Prostate gland (tissue), 2 donors: ENCODE data around the gene RPS25. TPM values are rescaled to one million over a fixed set of nuclear protein-coding genes. Genes with fewer than 3 reads are reported as not detected.
"Not testable (repeated sequence)": the region's sequence is repeated elsewhere in the genome, so short reads cannot be mapped to it uniquely, and the experiment has no call there.

Experiments
- DNase-seq: peaks from one replicate; pipeline ENCODE4 v3.0.0-alpha.2; 2019; ENCODE audit warnings: low spot score
- H3K27ac ChIP-seq, 2 donors: fragments of 200-600 bp; sonication (generic); 2 replicates each; pipeline ENCODE4 v1.5.1; 2017 to 2019
- H3K27me3 ChIP-seq: fragments of 200-600 bp; sonication (generic); replicated peaks from 2 replicates; pipeline ENCODE4 v1.5.1; 2019; ENCODE audit not compliant: insufficient read depth
- H3K36me3 ChIP-seq, 2 donors: fragments of 200-600 bp; sonication (generic); 1 replicate in 1 of 2; 2 replicates in 1 of 2; pipeline versions ENCODE4 v1.5.1 to v1.8.1; 2017 to 2019
- H3K4me1 ChIP-seq: fragments of 200-600 bp; sonication (generic); replicated peaks from 2 replicates; pipeline ENCODE4 v1.5.1; 2019
- H3K4me3 ChIP-seq, 2 donors: fragments of 200-600 bp; sonication (generic); 2 replicates each; pipeline ENCODE4 v1.5.1; 2017 to 2019
- H3K9me3 ChIP-seq: fragments of 200-600 bp; sonication (generic); 2 replicates; pipeline ENCODE4 v1.5.1; 2017
- POLR2A ChIP-seq: fragments of 450-650 bp; IDR thresholded peaks from one replicate; pipeline ENCODE4 v1.6.1; 2016; ENCODE audit warnings: antibody characterized with exemption, mild to moderate bottlenecking
- POLR2AphosphoS5 ChIP-seq: sonication (generic); formaldehyde crosslinking; IDR thresholded peaks from one replicate; pipeline ENCODE4 v1.6.1; 2017; ENCODE audit warnings: antibody characterized with exemption
- WGBS: methylation state at CpG from one replicate; pipeline ENCODE4 v1.1.5; 2018; 5-methylcytosine and 5-hydroxymethylcytosine counted together
- intact Hi-C: fragments of 100-400 bp; cut with DNase I; formaldehyde crosslinking; loops from one replicate; pipeline ENCODE4 v1.14.2; 2022
- total RNA-seq, 2 donors: library from RNA; depleted of rRNA; stranded (reverse); fragments of >200 nt; gene quantifications; one replicate each; pipeline ENCODE4 v1.1.0, GENCODE V29; 2016
- TF ChIP-seq, protein P1 (sequence below), 4 experiments: fragments of 200-600 bp in 2 of 4; fragments of 450-650 bp in 2 of 4; sonication (generic) in 2 of 4; IDR thresholded peaks; 1 replicate in 3 of 4; 2 replicates in 1 of 4; pipeline ENCODE4 v1.5.1; 2016 to 2019; ENCODE audit warnings: antibody characterized with exemption in 4 of 4, mild to moderate bottlenecking in 2 of 4, moderate library complexity in 2 of 4

RPS25 gene
- total RNA-seq, 2 donors from 2014 or later = 949 to 1,730 TPM

DNA sequence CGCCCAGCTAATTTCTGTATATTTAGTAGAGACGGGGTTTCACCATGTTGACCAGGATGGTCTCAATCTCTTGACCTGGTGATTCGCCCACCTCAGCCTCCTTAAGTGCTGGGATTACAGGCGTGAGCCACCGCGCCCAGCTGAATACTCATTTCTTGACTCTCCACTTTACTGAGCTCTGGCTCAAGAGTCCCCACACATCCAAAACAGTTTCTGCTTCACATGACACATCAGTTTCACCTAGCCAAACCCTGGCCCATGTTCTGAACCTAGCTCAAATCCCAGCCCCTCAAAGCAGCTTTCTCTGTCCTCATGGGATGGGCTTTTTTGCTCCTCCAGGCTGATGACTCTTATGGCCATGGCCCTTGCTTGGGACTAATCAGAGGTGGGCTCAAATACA, 29.1 kb upstream of the RPS25 start:
- Histone ChIP-seq H3K36me3 (peaks cover 12 to 24% of the 10 kb centered on the region in 2 donors), H3K4me3 (no peak overlapping the region), H3K4me1 (no peaks in the 10 kb centered on the region), H3K27me3 (no peaks in the 10 kb centered on the region), H3K27ac (no peak overlapping the region), H3K9me3 (no peaks in the 10 kb centered on the region)
- WGBS = 94% methylated on average over 6 of the region's 6 CpGs
- DNase-seq = no peak
- no peak for TF ChIP-seq POLR2A
- TF ChIP-seq, protein P1, sequence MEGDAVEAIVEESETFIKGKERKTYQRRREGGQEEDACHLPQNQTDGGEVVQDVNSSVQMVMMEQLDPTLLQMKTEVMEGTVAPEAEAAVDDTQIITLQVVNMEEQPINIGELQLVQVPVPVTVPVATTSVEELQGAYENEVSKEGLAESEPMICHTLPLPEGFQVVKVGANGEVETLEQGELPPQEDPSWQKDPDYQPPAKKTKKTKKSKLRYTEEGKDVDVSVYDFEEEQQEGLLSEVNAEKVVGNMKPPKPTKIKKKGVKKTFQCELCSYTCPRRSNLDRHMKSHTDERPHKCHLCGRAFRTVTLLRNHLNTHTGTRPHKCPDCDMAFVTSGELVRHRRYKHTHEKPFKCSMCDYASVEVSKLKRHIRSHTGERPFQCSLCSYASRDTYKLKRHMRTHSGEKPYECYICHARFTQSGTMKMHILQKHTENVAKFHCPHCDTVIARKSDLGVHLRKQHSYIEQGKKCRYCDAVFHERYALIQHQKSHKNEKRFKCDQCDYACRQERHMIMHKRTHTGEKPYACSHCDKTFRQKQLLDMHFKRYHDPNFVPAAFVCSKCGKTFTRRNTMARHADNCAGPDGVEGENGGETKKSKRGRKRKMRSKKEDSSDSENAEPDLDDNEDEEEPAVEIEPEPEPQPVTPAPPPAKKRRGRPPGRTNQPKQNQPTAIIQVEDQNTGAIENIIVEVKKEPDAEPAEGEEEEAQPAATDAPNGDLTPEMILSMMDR (IDR thresholded peaks at IDR 0.05) = no peak
- TF ChIP-seq POLR2AphosphoS5 = no peak
- intact Hi-C loops = no loop called here

DNA sequence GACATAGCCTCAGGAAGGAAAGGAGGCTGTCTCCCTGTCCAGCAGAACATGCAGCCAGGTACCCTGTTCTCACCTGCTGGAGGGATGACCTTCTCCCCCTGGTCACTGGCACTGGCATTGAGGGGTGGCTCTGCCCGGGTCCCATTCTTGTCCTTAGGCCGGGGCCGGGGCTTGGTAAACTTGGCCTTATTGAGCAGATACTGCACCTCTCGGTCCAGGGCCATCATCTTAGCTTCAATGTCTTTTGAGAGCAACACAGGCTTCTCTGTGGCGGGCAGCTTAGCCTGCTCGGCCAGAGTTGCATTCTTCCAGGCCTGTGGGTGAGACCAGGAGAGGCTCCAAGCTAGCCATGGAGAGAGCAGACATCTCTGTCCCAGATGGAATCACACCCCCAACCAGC, 28.3 kb upstream of the RPS25 start:
- no peaks in the 10 kb centered on the region for H3K4me1 ChIP-seq
- no peak overlapping the region for H3K27ac ChIP-seq
- intact Hi-C loops = no loop called here
- TF ChIP-seq POLR2A = no peak
- no peak for DNase-seq
- no peaks in the 10 kb centered on the region for H3K9me3 ChIP-seq
- no peaks in the 10 kb centered on the region for H3K27me3 ChIP-seq
- H3K4me3 ChIP-seq = no peak overlapping the region
- 100% methylated on average over 6 of the region's 6 CpGs for WGBS
- peaks cover 8 to 18% of the 10 kb centered on the region in 2 donors for H3K36me3 ChIP-seq

DNA sequence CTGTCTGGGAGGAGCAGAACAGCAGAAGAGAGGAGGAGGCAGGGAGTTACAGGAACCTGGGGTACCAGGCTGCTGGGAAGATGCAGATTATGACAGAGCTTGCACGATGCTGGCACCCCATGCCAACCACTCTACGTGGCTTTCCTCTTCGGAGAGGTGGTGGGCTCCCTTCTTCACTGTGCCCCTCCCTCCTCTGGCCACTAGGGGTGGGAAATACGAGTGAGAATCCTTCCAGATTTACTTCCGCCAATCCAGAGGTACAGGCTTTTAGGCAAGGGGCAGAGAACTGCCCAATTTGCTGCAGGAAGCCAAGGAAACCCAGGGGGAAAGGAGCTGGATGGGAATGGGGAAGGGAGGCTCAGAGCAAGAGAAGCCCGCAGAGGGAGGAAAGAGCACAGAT, 26.6 kb upstream of the RPS25 start:
- Histone ChIP-seq H3K4me3 (no peak overlapping the region), H3K27me3 (no peaks in the 10 kb centered on the region), H3K4me1 (no peaks in the 10 kb centered on the region), H3K36me3 (peaks cover 8 to 13% of the 10 kb centered on the region in 2 donors), H3K27ac (no peak overlapping the region), H3K9me3 (no peaks in the 10 kb centered on the region)
- WGBS = 73% methylated on average over 6 of the region's 6 CpGs
- DNase-seq = no peak
- intact Hi-C loops = no loop called here
- TF ChIP-seq, protein P1 (IDR thresholded peaks at IDR 0.05) = no peak
- TF ChIP-seq POLR2AphosphoS5 (no peak), POLR2A (no peak)

DNA sequence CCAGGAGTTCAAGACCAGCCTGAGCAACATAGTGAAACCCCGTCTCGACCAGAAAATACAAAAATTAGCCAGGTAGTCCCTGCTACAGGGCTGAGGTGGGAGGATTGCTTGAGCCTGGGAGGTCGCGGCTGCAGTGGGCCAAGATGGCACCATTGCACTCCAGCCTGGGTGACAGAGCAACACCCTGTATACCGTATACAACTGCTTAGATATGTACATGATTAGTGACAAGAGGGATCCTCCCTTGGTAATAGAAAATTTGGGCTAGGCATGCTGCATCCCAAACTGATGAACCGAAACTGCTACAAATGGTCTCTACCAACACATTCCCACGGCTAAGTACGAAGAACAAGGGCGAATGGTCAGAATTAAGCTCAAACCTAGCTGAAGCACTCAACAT, 24.8 kb upstream of the RPS25 start:
- Histone ChIP-seq H3K9me3 (no peaks in the 10 kb centered on the region), H3K27me3 (no peaks in the 10 kb centered on the region), H3K4me1 (no peaks in the 10 kb centered on the region), H3K36me3 (peaks cover 0 to 4% of the 10 kb centered on the region in 2 donors), H3K4me3 (no peak overlapping the region), H3K27ac (no peak overlapping the region)
- DNase-seq = no peak
- intact Hi-C loops = no loop called here
- 94% methylated on average over 9 of the region's 9 CpGs for WGBS
- TF ChIP-seq POLR2A = no peak
- TF ChIP-seq, protein P1 (IDR thresholded peaks at IDR 0.05) = no peak
- TF ChIP-seq POLR2AphosphoS5 = no peak

DNA sequence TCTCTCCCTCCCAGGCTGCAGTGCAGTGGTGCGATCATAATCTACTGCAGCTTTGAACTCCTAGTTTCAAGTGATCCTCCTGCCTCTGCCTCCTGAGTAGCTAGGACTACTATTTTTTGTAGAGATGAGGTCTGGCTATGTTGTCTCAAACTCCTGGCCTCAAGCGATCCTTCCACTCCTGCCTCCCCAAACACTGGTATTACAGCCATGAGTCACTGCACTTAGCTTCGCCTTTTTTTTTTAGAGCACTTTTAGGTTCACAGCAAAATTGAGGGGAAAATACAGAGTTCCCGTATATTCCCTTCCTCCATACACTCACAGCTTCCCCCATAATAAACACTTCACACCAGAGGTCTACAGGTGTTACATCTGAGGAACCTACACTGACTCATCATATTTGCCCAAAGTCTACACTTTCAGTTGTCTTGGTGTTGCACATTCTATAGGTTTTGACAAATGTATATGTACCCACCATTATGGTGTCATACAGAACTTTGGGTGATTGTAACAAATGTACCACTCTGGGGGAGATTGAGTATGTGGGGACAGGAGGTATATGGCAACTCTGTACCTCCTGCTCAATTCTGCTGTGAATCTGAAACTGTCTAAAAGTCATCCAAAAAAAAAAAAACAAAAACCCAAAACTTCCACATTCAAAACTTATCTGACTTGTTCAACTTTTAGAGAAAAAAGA, 23.8 kb upstream of the RPS25 start:
- no peak for DNase-seq
- intact Hi-C loops = no loop called here
- no peaks in the 10 kb centered on the region for H3K9me3 ChIP-seq
- H3K4me1 ChIP-seq = no peaks in the 10 kb centered on the region
- 92% methylated on average over 4 of the region's 4 CpGs for WGBS
- H3K36me3 ChIP-seq = no peaks in the 10 kb centered on the region
- H3K4me3 ChIP-seq = no peak overlapping the region
- no peaks in the 10 kb centered on the region for H3K27me3 ChIP-seq
- no peak overlapping the region for H3K27ac ChIP-seq
- TF ChIP-seq, protein P1 (IDR thresholded peaks at IDR 0.05) = no peak
- TF ChIP-seq POLR2AphosphoS5 = no peak
- TF ChIP-seq POLR2A = no peak

DNA sequence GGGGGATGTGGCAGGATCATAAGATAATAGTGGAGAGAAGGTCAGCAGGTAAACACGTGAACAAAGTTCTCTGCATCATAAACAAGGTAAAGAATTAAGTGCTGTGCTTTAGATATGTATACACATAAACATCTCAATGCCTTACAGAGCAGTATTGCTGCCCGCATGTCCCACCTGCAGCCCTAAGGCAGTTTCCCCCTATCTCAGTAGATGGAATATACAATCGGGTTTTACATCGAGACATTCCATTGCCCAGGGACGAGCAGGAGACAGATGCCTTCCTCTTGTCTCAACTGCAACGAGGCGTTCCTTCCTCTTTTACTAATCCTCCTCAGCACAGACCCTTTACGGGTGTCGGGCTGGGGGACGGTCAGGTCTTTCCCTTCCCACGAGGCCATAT, 21.3 kb upstream of the RPS25 start:
- WGBS = 30% methylated on average over 11 of the region's 11 CpGs
- intact Hi-C loops = not testable (repeated sequence)

More for the DNA sequence above, 21.3 kb upstream of the RPS25 start:
- not testable (repeated sequence) for DNase-seq, H3K4me3 ChIP-seq, H3K36me3 ChIP-seq, H3K4me1 ChIP-seq, H3K9me3 ChIP-seq, H3K27ac ChIP-seq, H3K27me3 ChIP-seq
